Measurements from ENCODE around the gene KLHDC9.

GRCh38 chr1:161099090-161099802 lies 1.1 kb downstream of the KLHDC9 start:
- no peak for TF ChIP-seq POLR2A (IDR thresholded peaks at IDR 0.05)
- no peak for TF ChIP-seq CTCF (IDR thresholded peaks at IDR 0.05)
- no peak for TF ChIP-seq POLR2AphosphoS5 (IDR thresholded peaks at IDR 0.05)
